DOHH2 (cell line): Measurements from ENCODE around the gene CCSER2.

Experiments
- H3F3A ChIP-seq: fragments of 200-600 bp; sonication (generic), shearing (Covaris generic); 2 replicates; pipeline ENCODE4 v1.6.0; 2016; ENCODE audit warnings: antibody characterized with exemption, mild to moderate bottlenecking; ENCODE audit not compliant: control insufficient read depth, insufficient read depth
- H3K27ac ChIP-seq: fragments of 200-600 bp; sonication (generic); 2 replicates; pipeline ENCODE4 v1.5.1; 2014; ENCODE audit warnings: low read depth, mild to moderate bottlenecking, low read length, moderate library complexity
- H3K27me3 ChIP-seq: fragments of 200-600 bp; sonication (generic); 2 replicates; pipeline ENCODE4 v1.6.1; 2014; ENCODE audit warnings: mild to moderate bottlenecking, low read length, mixed read lengths; ENCODE audit not compliant: control insufficient read depth
- H3K36me3 ChIP-seq: fragments of 200-600 bp; sonication (generic); 2 replicates; pipeline ENCODE4 v1.6.1; 2014; ENCODE audit warnings: mild to moderate bottlenecking, low read length, moderate library complexity, mixed read lengths; ENCODE audit not compliant: control insufficient read depth
- H3K4me1 ChIP-seq: fragments of 200-600 bp; sonication (generic); 2 replicates; pipeline ENCODE4 v1.6.1; 2014; ENCODE audit warnings: mild to moderate bottlenecking, low read length, mixed read lengths; ENCODE audit not compliant: control insufficient read depth
- H3K4me2 ChIP-seq: fragments of 200-600 bp; sonication (generic); 2 replicates; pipeline ENCODE4 v1.6.0; 2014; ENCODE audit warnings: mild to moderate bottlenecking, low read length, moderate library complexity
- H3K4me3 ChIP-seq: fragments of 200-600 bp; sonication (generic); 2 replicates; pipeline ENCODE4 v1.5.1; 2014; ENCODE audit warnings: mild to moderate bottlenecking, low read length, mixed read lengths
- H3K79me2 ChIP-seq: fragments of 200-600 bp; sonication (generic); 2 replicates; pipeline ENCODE4 v1.6.1; 2014; ENCODE audit warnings: mild to moderate bottlenecking, low read length, mixed read lengths; ENCODE audit not compliant: control insufficient read depth
- H3K9me2 ChIP-seq: fragments of 200-600 bp; sonication (generic); replicated peaks from 2 replicates; pipeline ENCODE4 v1.6.1; 2014; ENCODE audit warnings: mild to moderate bottlenecking, low read length, mixed read lengths; ENCODE audit not compliant: control insufficient read depth
- H3K9me3 ChIP-seq: fragments of 200-600 bp; sonication (generic); 2 replicates; pipeline ENCODE4 v1.6.1; 2014; ENCODE audit warnings: antibody characterized with exemption, low read length, mixed read lengths; ENCODE audit not compliant: control insufficient read depth, insufficient read depth
- H4K20me1 ChIP-seq: fragments of 200-600 bp; sonication (generic); 2 replicates; pipeline ENCODE4 v1.6.0; 2014; ENCODE audit warnings: low read depth, mild to moderate bottlenecking, antibody characterized with exemption, low read length, moderate library complexity; ENCODE audit not compliant: control insufficient read depth, insufficient read depth
- CTCF ChIP-seq: fragments of 200-600 bp; sonication (generic); IDR thresholded peaks from one replicate; pipeline ENCODE4 v1.5.1; 2014; ENCODE audit warnings: antibody characterized with exemption, mild to moderate bottlenecking, low read depth, low read length; ENCODE audit not compliant: poor library complexity, severe bottlenecking
- EZH2phosphoT487 ChIP-seq: fragments of 200-600 bp; sonication (generic); IDR thresholded peaks from 2 replicates; pipeline ENCODE4 v1.6.1; 2017; ENCODE audit warnings: borderline replicate concordance, mild to moderate bottlenecking, antibody characterized with exemption, low read length, moderate library complexity, mixed read lengths

CCSER2 gene

GRCh38 chr10:84521468-84521867 lies 193.1 kb downstream of the CCSER2 start:
- no peaks in the 10 kb centered on the region for H3K36me3 ChIP-seq
- no peaks in the 10 kb centered on the region for H3F3A ChIP-seq
- H3K79me2 ChIP-seq: no peaks in the 10 kb centered on the region
- no peaks in the 10 kb centered on the region for H3K4me1 ChIP-seq
- no peak overlapping the region for H3K4me3 ChIP-seq
- no peaks in the 10 kb centered on the region for H3K27me3 ChIP-seq
- TF ChIP-seq EZH2phosphoT487: no peak
- TF ChIP-seq CTCF: no peak
- no peak overlapping the region for H3K27ac ChIP-seq
- no peaks in the 10 kb centered on the region for H3K9me3 ChIP-seq
- no peaks in the 10 kb centered on the region for H4K20me1 ChIP-seq
- H3K9me2 ChIP-seq: no peaks in the 10 kb centered on the region
- H3K4me2 ChIP-seq: no peak overlapping the region

GRCh38 chr10:84522612-84523462 lies 194.4 kb downstream of the CCSER2 start:
- no peaks in the 10 kb centered on the region for H3K9me2 ChIP-seq
- H3F3A ChIP-seq: no peaks in the 10 kb centered on the region
- no peaks in the 10 kb centered on the region for H3K4me1 ChIP-seq
- no peaks in the 10 kb centered on the region for H3K9me3 ChIP-seq
- no peaks in the 10 kb centered on the region for H3K27me3 ChIP-seq
- no peak overlapping the region for H3K27ac ChIP-seq
- H4K20me1 ChIP-seq: no peaks in the 10 kb centered on the region
- TF ChIP-seq CTCF (no peak), EZH2phosphoT487 (no peak)
- H3K4me2 ChIP-seq: no peak overlapping the region
- H3K4me3 ChIP-seq: no peak overlapping the region
- no peaks in the 10 kb centered on the region for H3K36me3 ChIP-seq
- H3K79me2 ChIP-seq: no peaks in the 10 kb centered on the region

- Histone ChIP-seq H4K20me1 (no peaks in the 10 kb centered on the region), H3K27ac (no peak overlapping the region), H3F3A (no peaks in the 10 kb centered on the region), H3K4me2 (no peak overlapping the region), H3K9me2 (no peaks in the 10 kb centered on the region), H3K36me3 (no peaks in the 10 kb centered on the region), H3K4me1 (no peaks in the 10 kb centered on the region), H3K79me2 (no peaks in the 10 kb centered on the region), H3K4me3 (no peak overlapping the region), H3K9me3 (no peaks in the 10 kb centered on the region), H3K27me3 (no peaks in the 10 kb centered on the region)
- no peak for TF ChIP-seq EZH2phosphoT487
- no peak for TF ChIP-seq CTCF
Observed at GRCh38 chr10:84523526-84523925, 195.1 kb downstream of the CCSER2 start.
